AG08396 (cell line): Measurements from ENCODE around the gene PARD3.
"Not testable (repeated sequence)": the region's sequence is repeated elsewhere in the genome, so short reads cannot be mapped to it uniquely, and the experiment has no call there.

ENCODE experiments used
- DNase-seq: peaks from one replicate; pipeline ENCODE4 v3.0.0; 2012; ENCODE audit warnings: low spot score, mixed read lengths

Gene PARD3

GRCh38 chr10:34074051-34074450 lies 741.0 kb downstream of the PARD3 start:
- DNase-seq, result no peak

- DNase-seq, result not testable (repeated sequence)
Observed at GRCh38 chr10:34067741-34068140, 747.4 kb downstream of the PARD3 start.

- no peak for DNase-seq
Observed at GRCh38 chr10:34063592-34063991, 751.5 kb downstream of the PARD3 start.

GRCh38 chr10:34061841-34062240 lies 753.3 kb downstream of the PARD3 start:
- DNase-seq, result no peak
